Fibroblast of lung (primary cell): Measurements from ENCODE around the gene EED.

Source experiments
- EZH2 ChIP-seq: IDR thresholded peaks from 2 replicates; pipeline ENCODE4 v1.5.1; 2012; ENCODE audit warnings: low read length, control low read depth, mild to moderate bottlenecking; ENCODE audit errors: missing control alignments
- TF ChIP-seq, protein P1 (sequence below), 2 donors: IDR thresholded peaks in 1 of 2; conservative IDR thresholded peaks in 1 of 2; 1 replicate in 1 of 2; 2 replicates in 1 of 2; pipeline ENCODE4 v1.5.1; 2011 to 2012; ENCODE audit warnings: low read length in 2 of 2, control low read depth in 1 of 2, inconsistent platforms in 1 of 2, low read depth in 1 of 2, mild to moderate bottlenecking in 1 of 2

DNA sequence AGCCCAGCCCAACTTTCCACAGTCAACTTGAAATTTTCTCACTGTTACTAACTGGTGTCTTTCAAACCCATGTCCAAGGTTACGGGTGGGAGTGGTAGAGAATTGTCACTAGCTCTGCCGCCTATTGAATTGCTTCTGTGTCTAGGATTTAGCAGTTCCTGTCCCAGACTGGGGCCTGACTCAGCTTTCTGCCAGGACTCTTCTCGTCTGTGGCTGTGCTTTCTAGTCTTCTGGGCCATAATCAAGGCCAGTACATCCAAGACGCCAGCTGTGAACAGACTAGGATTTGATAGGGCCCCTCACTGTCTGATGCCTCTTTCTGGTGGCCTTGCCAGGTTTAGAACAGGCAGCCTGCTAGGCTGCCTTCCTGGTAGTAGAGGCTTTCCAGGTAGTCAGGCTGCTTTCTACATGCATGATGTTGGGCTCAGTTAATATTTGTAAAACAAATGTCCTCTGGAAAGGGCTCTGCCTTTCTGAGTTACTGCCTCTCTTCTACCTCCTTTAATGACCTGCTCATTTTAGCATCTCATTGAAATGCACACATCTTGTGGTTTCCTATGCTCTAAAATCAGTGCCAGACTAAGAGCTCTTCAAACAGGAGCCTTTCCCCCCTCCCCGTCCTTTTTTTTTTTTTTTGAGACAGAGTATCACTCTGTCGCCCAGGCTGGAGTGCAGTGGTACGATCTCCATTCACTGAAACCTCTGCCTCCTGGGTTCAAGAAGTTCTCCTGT, 44.4 kb downstream of the EED start:
- TF ChIP-seq, protein P1, sequence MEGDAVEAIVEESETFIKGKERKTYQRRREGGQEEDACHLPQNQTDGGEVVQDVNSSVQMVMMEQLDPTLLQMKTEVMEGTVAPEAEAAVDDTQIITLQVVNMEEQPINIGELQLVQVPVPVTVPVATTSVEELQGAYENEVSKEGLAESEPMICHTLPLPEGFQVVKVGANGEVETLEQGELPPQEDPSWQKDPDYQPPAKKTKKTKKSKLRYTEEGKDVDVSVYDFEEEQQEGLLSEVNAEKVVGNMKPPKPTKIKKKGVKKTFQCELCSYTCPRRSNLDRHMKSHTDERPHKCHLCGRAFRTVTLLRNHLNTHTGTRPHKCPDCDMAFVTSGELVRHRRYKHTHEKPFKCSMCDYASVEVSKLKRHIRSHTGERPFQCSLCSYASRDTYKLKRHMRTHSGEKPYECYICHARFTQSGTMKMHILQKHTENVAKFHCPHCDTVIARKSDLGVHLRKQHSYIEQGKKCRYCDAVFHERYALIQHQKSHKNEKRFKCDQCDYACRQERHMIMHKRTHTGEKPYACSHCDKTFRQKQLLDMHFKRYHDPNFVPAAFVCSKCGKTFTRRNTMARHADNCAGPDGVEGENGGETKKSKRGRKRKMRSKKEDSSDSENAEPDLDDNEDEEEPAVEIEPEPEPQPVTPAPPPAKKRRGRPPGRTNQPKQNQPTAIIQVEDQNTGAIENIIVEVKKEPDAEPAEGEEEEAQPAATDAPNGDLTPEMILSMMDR (conservative IDR thresholded peaks at IDR 0.05 in 1 of 2, IDR thresholded peaks at IDR 0.05 in 1 of 2; ENCODE audit: low read depth in 1 of 2, low read length in 2 of 2) = no peak
- no peak for TF ChIP-seq EZH2
